Lower lobe of right lung (tissue), 2 donors: Measurements from ENCODE around the gene HOXA6. TPM values are rescaled to one million over a fixed set of nuclear protein-coding genes. Genes with fewer than 3 reads are reported as not detected.

Source experiments
- ATAC-seq, 2 donors: fragments of 200-7000 bp; cut with Tn5 transposase; one replicate each; pipeline ENCODE4 v1.9.1; 2020 to 2022; ENCODE audit warnings: mild to moderate bottlenecking in 2 of 2, moderate library complexity in 2 of 2
- DNase-seq: peaks from one replicate; pipeline ENCODE4 v3.0.0-alpha.2; 2020
- H3K27ac ChIP-seq: fragments of 200-600 bp; one replicate; pipeline ENCODE4 v1.8.0; 2022
- H3K27me3 ChIP-seq: fragments of 200-600 bp; one replicate; pipeline ENCODE4 v1.8.0; 2022; ENCODE audit warnings: low read depth
- H3K36me3 ChIP-seq: fragments of 200-600 bp; one replicate; pipeline ENCODE4 v1.8.0; 2022; ENCODE audit warnings: mild to moderate bottlenecking
- H3K4me1 ChIP-seq: fragments of 200-600 bp; one replicate; pipeline ENCODE4 v1.8.0; 2022
- H3K4me3 ChIP-seq: fragments of 200-600 bp; one replicate; pipeline ENCODE4 v1.8.0; 2022; ENCODE audit warnings: mild to moderate bottlenecking
- H3K9me3 ChIP-seq: fragments of 200-600 bp; one replicate; pipeline ENCODE4 v1.8.0; 2022
- intact Hi-C: fragments of 100-400 bp; cut with DNase I; formaldehyde crosslinking; loops from one replicate; pipeline ENCODE4 v1.11.0; 2022
- total RNA-seq: library from RNA; stranded (reverse); fragmentation: NEBNext Ultra II Directional; extraction: Animal tissue kit (Norgen Biotek cat#: 25700); gene quantifications from one replicate; pipeline ENCODE4 v1.2.1, GENCODE V29; 2021
- TF ChIP-seq, protein P1 (sequence below): fragments of 200-600 bp; IDR thresholded peaks from one replicate; pipeline ENCODE4 v1.8.0; 2022; ENCODE audit warnings: antibody characterized with exemption, mild to moderate bottlenecking
- donor health status: DM: no; HTN: yes; CAD: no; lungs with severe emphysema.

HOXA6 gene
- total RNA-seq, 1 donor from 2014 or later, result 4.6 TPM

DNA sequence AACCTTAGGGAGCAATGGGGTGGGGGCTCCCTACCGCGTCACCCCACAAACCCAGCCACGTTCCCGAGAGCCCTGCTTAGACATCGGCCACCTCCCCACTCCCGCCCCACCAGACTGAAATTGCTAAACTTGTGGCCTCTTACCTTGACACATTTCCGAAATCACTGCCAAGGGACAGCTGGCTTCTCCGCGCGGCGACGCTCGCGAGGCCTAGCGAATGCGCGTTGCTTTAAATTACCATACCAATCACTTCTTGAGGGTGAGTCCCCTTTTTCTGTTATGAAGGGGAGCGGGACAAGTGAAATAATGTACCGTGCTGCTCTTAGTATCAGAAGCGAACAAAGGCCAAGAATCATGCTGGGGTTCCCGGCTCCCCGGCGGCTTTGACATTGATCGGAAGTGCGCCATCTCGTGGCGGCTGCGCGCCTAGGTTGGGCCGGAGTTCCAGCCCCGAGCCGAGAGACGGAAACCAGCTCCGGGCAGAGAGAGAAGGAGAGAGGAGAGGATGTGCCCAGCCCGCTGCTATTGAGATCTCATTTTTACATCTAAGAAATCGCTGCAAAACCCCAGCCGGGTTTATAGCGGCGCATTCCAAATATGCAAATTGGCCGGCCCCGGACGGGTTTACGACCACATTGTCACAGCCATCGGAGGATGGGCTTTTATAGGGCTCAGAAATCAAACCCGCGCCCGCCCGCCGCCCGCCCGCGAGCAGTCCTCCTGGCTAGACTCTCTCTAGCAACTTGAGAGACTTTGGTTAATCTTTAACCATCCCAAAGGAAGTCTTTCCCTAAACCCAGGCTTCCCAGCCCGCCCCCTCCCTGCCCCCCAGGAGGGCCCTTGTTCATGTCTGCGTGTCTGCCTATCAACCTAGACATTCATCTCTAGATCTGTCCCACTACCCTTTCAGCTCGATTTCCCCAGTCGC is 32.2 kb upstream of the HOXA6 start:
- H3K4me1 ChIP-seq, result peaks cover 25% of the 10 kb centered on the region
- no peaks in the 10 kb centered on the region for H3K36me3 ChIP-seq
- peaks cover 99% of the 10 kb centered on the region for H3K27me3 ChIP-seq
- peak; percentile 76 for DNase-seq
- no peaks in the 10 kb centered on the region for H3K9me3 ChIP-seq
- H3K27ac ChIP-seq, result no peak overlapping the region
- intact Hi-C loops, result no loop called here
- peak overlapping the region; percentile 18 for H3K4me3 ChIP-seq
- ATAC-seq, result peak; percentile 65 to 79
- TF ChIP-seq, protein P1, sequence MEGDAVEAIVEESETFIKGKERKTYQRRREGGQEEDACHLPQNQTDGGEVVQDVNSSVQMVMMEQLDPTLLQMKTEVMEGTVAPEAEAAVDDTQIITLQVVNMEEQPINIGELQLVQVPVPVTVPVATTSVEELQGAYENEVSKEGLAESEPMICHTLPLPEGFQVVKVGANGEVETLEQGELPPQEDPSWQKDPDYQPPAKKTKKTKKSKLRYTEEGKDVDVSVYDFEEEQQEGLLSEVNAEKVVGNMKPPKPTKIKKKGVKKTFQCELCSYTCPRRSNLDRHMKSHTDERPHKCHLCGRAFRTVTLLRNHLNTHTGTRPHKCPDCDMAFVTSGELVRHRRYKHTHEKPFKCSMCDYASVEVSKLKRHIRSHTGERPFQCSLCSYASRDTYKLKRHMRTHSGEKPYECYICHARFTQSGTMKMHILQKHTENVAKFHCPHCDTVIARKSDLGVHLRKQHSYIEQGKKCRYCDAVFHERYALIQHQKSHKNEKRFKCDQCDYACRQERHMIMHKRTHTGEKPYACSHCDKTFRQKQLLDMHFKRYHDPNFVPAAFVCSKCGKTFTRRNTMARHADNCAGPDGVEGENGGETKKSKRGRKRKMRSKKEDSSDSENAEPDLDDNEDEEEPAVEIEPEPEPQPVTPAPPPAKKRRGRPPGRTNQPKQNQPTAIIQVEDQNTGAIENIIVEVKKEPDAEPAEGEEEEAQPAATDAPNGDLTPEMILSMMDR, result peak; percentile 77

DNA sequence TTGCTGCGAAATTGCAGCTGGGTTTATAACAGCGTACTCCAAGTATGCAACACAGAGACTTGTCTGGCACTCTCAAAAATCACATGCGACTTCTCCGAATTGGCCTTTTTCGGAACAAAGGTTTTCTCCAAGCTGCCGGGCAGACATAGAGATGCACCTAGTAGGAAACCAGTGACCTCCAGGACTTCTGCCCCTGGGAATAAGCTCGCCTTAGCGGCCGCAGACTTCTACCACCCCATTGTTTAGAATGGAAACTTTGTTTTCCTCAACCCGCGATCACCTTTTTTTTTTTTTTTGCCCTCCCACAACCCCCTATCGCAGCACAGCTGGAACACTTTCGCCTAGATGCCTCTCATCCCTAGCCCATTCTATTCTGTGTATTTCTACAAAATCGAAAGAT is 31.5 kb upstream of the HOXA6 start:
- DNase-seq (no peak), ATAC-seq (no peak)
- Histone ChIP-seq H3K36me3 (no peaks in the 10 kb centered on the region), H3K4me1 (peaks cover 22% of the 10 kb centered on the region), H3K27ac (no peak overlapping the region), H3K4me3 (no peak overlapping the region), H3K9me3 (no peaks in the 10 kb centered on the region), H3K27me3 (peaks cover 99% of the 10 kb centered on the region)
- intact Hi-C loops, result no loop called here
- TF ChIP-seq, protein P1, result no peak

DNA sequence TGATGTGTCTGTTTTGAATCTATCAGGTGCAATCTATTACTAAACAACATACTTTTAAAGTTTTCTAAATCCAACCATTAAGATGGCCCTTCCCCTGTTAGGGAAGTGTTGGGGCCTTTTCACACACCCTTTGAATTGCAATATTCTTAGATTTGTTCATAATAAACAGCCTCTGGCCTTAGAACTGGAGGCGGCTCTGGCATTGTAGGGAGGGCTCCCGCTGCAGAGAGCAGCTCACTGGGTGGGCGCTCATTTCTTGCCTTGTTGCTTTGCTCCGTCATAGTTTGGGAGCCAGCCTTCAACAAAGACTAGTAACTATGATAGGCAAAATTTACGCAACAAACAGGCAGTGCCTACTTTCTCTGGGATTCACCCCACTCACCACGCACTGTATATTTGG is 30.8 kb upstream of the HOXA6 start:
- Histone ChIP-seq H3K4me3 (no peak overlapping the region), H3K4me1 (peaks cover 23% of the 10 kb centered on the region), H3K36me3 (no peaks in the 10 kb centered on the region), H3K27ac (no peak overlapping the region), H3K27me3 (peaks cover 99% of the 10 kb centered on the region), H3K9me3 (no peaks in the 10 kb centered on the region)
- TF ChIP-seq, protein P1, result no peak
- ATAC-seq, result no peak
- no peak for DNase-seq
- intact Hi-C loops, result no loop called here

DNA sequence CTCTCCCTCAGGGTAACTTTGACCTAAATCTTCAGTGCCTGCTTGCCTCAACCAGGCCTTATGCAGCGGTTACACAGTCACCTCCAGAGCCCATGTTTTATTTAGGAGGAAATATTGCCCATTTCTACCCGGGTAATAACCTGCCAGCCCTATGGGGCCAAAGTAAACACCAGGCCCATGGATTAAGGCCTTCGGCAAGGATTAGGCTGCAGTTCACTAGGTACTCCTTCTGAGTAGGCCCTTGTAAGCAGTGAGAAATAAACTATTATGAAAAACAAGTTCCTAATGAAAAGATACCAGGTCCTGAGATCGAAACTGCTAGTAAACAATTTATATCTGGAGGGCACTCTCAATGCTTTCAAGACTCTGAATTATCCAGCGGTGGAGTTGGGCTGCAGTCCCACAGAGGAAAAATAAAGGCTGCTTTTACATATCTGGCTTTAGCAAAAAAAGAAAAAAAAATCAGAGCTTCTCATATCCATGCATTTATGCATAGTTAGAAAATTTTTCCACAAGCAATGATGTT is 30.3 kb upstream of the HOXA6 start:
- TF ChIP-seq, protein P1, result no peak
- Histone ChIP-seq H3K9me3 (no peaks in the 10 kb centered on the region), H3K27me3 (peaks cover 99% of the 10 kb centered on the region), H3K36me3 (no peaks in the 10 kb centered on the region), H3K4me1 (peaks cover 25% of the 10 kb centered on the region), H3K27ac (no peak overlapping the region), H3K4me3 (no peak overlapping the region)
- intact Hi-C loops, result no loop called here
- DNase-seq, result no peak
- no peak for ATAC-seq

DNA sequence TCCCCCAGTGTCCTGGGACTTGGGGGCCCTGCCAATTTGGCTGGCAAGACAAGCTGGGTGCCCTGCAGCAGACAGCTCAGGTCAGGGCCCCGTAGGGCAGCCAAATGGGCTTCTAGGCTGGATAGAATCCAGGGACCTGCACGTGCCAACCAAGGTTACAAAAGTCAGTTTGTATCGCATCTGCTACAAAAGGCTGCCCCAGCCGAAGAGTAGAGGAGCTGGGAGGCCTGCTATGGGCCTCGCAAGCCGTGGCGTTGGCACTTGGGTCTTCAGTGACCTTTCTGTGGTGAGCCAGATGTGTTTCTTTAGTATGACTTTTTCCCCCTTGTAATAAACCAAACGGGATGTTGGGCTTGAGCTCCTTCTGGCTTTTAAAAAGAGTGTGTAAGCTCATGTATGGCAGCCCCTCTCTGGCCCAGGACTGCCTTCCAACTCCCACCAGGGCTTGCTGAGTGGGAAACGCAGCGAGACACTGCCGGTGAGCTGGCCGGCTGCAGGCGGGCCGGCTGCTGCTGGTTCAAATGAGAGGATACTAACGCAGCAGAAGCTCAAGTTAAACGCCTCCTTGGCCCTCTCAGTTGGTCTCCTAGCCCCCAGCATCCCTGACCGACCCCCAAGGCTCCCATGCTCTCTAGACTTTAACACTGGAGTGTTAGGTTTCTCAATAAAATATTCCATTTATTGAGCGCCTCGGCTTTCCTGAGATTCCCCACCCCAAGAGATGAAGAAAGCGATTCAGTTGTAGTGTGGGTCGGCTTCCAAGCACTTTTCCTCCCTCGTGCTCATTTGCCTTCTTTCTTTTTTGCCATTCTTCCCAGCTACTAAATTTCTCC is 29.6 kb upstream of the HOXA6 start:
- intact Hi-C loops, result no loop called here
- no peak overlapping the region for H3K27ac ChIP-seq
- H3K9me3 ChIP-seq, result no peaks in the 10 kb centered on the region
- DNase-seq, result peak; percentile 34
- peaks cover 32% of the 10 kb centered on the region for H3K4me1 ChIP-seq
- no peak for ATAC-seq
- H3K4me3 ChIP-seq, result no peak overlapping the region
- H3K36me3 ChIP-seq, result no peaks in the 10 kb centered on the region
- TF ChIP-seq, protein P1, result no peak
- peaks cover 99% of the 10 kb centered on the region for H3K27me3 ChIP-seq
